NCI-H1105 treated with DMSO at 0.1 percent for 48 hours (cell line): ENCODE data around the gene BAD.
"Not testable (repeated sequence)": the region's sequence is repeated elsewhere in the genome, so short reads cannot be mapped to it uniquely, and the experiment has no call there.

Source experiments
- DNase-seq: peaks from one replicate; lab custom pipeline; 2025; lab: John Stamatoyannopoulos, UW

The BAD gene

GRCh38 chr11:64314805-64315561, 30.5 kb upstream of the BAD start:
- no peak for DNase-seq

GRCh38 chr11:64314146-64314804, 29.8 kb upstream of the BAD start:
- DNase-seq = no peak

DNA sequence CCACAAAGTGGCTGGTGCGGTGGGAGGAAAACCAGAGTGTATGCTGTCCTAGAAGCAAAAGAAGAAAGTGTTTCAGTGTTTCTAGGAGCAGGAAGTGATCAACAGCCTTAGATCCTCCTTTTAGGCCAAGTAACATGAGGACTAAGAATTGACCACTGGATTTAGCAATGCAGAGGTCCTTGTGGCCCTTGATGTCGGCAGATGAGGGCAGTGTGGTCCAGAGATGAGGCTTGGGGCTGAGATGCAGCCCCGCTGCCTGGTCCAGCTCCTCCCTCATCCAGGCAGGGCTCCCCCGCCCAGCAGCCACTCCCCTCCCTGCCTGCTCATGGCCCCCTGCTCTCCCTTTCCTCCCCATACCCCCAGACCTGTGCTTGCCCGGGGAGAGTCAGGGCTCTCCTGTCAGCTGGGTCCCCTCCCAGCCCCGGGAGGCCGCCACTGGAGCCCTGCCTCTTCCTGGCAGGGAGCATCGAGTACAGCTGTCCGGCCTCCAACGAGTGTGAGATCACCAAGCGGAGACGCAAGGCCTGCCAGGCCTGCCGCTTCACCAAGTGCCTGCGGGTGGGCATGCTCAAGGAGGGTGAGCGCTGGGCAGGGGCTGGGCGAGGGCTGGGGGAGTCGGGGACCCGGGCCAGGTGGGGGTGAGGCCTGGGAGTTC, 29.2 kb upstream of the BAD start:
- no peak for DNase-seq

DNA sequence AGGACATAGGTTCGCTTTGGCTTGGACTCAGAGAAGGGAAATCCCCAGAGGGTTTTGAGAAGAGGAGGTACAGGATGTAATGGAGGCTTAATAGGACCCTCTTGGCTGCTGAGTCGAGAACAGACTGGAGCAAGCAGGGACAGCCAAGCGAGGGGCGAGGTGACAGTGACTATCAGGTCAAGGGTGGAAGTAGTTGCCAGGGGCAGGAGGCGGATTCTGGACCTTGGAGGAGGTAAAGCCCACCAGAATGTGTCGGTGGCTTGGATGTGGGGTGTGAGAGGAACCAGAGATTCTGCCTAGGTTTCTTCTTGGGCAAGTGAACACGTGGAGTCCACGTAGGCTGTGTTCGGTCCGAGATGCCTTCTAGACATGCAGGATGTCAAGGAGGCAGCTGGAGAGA, 28.5 kb upstream of the BAD start:
- DNase-seq = no peak

DNA sequence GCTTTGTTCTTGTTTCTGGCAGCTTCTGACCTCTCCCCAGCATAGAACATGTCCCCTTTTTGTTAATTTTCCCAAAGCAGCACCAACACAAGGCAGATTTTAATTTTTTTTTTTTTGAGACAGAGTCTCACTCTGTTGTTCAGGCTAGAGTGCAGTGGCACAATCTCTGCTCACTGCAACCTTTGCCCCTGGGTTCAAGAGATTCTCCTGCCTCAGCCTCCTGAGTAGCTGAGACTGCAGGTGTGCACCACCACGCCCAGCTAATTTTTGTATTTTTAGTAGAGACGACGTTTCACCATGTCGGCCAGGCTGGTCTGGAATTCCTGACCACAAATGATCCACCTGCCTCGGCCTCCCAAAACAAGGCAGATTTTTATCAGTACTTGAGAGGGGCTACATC, 23.3 kb upstream of the BAD start:
- not testable (repeated sequence) for DNase-seq

DNA sequence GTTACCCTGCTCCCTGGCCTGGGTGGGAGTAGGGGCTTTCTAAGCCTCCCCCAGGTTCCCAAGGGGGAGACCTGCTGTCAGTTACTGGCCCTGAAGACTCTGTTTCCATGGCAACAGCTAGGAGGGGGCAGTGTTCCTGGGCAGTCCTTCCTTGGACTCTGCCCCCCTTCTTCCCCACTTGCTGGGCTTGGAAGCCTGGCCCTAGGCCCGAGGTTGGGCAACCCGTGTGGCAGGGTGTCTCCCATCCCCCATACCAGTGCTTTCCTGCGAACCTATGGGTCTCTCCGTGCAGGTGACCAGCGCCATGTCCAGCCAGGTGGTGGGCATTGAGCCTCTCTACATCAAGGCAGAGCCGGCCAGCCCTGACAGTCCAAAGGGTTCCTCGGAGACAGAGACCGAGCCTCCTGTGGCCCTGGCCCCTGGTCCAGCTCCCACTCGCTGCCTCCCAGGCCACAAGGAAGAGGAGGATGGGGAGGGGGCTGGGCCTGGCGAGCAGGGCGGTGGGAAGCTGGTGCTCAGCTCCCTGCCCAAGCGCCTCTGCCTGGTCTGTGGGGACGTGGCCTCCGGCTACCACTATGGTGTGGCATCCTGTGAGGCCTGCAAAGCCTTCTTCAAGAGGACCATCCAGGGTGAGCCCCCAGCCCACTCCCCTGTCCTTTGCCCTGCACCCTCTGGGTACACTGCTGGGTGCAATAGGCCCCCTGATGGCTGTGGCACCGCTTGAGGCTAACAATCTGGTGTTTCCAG, 22.6 kb upstream of the BAD start:
- DNase-seq = no peak

DNA sequence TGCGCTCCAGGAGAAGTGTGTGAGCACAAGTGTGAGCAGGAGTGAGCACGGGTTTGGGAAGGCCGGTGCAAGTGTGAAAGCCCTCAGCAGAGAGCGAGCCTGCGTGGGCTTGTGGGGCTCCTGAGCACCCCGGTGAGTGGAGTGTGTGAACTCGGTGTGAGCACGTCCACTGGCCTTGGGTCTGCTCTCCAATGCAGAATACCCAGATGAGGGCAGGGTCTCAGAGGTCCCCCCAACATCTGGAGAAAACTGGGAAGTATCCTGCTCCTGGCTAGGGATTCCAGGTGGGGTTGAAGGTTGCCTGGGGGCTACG, 22.1 kb upstream of the BAD start:
- DNase-seq = no peak

- DNase-seq = peak; percentile 59
Measured at GRCh38 chr11:64305691-64306562, 21.5 kb upstream of the BAD start.

DNA sequence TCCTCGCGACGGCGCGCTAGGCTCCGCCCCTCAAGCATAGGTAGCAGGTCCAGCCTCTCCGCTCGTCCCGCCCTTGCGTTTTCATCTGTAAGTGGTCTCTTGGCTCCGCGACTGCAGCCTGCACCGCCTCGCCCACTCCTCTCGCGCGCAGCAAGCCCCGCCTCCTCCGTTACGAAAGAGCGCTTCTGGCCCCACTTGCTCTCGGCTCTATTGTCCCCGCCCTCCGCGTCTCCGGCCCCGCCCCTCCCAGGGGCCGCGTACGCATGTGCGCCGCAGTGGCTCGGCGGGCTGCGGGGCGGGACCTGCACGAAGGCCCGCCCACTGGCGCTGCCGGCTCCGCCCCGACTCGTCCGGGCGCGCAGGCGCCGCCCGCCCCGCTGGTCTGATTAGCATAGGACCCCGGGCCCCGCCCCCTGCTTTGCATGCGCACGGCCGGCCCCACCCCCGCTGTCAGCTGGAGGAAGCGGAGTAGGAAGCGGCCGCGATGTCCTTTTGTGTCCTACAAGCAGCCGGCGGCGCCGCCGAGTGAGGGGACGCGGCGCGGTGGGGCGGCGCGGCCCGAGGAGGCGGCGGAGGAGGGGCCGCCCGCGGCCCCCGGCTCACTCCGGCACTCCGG, 20.7 kb upstream of the BAD start, which contains the start of gene ESRRA:
Gene ESRRA (plus strand): TSS at position 450 of the 616 bp plus-strand sequence. CDS start 1,656 bp downstream, outside the sequence.
- DNase-seq = peak; percentile 99

- peak; percentile 89 for DNase-seq
Measured at GRCh38 chr11:64304316-64305072, 20.0 kb upstream of the BAD start.

DNA sequence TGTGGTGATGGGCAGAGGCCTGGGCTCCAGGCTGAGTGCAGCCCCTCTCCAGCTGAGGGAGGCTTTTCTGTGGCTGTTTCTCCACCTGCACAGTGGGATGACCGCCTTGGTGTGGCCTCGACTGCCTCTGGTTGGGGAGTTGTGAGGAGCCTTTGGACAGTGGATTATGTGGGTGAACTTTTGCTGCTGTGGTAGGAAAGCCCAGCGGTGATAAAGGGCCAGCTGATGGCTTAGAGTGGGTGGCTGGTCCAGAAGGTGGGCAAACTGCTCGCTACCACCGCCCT, 19.5 kb upstream of the BAD start:
- DNase-seq = no peak

DNA sequence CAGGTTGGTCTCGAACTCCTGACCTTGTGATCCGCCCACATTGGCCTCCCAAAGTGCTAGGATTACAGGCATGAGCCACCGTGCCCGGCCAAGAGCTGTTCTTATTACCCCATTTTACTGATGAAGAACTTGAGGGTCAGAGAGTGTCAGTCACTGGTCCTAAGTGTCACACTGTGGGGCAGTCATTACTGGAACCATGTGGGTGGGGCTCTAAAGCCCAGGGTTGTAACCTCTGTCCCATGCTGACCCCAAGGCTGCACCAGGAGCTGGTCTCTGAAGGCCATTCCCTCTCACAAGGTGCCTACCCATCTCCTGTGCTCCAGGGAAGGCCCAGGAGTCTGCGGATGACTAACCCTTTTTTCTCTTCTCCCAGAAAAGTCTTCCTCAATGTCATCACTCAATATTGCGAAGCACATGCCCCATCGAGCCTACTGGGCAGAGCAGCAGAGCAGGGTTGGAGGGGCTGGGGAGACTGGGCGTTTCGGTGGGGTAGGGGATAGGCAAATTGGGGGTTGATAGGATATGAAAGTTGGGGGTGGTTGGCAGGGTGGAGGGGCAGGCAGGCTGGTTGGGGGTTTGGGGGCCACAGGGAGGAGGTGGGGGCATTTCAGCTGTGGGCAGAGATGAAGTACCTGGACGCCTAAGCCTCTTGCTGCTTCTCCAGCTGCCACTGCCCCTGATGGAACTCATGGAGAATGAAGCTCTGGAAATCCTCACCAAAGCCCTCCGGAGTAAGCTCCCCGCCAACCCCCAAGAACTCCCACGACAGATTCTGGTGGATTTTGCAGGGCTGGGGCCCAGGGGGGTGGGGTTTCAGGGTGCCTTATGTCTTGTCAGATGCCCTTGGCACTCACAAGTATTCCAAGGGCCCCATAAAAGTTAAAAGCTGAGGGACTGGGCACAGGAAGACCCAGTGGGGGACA, 18.9 kb upstream of the BAD start:
- no peak for DNase-seq

GRCh38 chr11:64299847-64300648, 15.6 kb upstream of the BAD start, which contains the start of gene CATSPERZ:
Gene CATSPERZ (plus strand): TSS chr11:64300358. CDS start chr11:64300411, 53 bp downstream.
- DNase-seq = no peak

GRCh38 chr11:64298966-64299846, 14.7 kb upstream of the BAD start:
- DNase-seq = no peak

DNA sequence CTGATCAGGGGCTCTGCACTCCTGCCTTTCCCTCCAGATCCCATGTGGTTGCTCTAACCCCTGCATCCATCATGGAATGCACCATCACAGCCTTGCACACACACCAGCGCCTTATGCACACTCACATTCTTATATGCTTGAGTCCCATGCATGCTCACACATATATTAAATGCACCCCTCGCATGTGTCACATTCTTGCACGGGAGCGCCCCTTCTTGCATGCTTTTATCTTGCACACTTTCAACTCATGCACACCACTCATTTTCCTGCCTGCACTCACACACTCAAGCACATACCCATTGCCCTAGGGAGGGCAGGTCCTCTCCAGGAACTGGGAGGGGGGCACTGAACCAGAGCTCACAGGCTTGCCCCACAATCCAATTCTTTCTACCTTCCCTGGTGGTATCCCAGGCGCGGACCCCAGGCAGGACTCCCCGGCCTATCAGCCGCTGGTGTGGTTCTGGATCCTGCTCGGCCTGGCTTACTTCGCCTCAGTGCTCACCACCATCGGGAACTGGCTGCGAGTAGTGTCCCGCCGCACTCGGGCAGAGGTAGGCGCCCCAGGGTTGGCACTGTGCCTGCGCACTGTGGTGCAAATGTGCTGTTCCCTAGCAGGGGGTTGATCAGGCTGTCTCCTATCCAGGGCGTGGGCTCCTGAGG, 13.4 kb upstream of the BAD start:
- no peak for DNase-seq

DNA sequence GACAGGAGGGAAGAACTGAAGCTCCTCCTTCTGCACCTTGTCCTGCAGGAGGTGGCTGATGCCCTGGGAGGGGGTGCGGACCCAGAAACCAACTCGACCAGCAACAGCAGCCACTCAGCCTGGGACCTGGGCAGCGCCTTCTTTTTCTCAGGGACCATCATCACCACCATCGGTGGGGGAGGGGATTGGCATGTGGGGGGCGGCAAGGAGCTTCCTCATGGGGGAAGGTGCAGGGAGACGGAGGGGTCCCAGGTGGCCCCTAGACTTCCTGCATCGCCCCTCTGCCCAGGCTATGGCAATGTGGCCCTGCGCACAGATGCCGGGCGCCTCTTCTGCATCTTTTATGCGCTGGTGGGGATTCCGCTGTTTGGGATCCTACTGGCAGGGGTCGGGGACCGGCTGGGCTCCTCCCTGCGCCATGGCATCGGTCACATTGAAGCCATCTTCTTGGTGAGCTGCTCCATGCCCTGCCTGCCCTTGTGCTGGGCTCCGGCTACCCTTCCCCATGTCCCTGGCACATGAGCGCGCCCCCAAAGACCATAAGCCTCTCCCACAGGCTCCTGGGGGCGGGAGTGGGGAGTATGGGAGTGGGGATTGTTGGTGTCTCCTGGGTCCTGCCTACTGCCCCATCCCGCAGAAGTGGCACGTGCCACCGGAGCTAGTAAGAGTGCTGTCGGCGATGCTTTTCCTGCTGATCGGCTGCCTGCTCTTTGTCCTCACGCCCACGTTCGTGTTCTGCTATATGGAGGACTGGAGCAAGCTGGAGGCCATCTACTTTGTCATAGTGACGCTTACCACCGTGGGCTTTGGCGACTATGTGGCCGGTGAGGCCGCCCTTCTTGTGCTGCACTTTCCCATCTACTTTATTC, 12.6 kb upstream of the BAD start:
- no peak for DNase-seq
